Stimulated activated CD4-positive, alpha-beta T cell treated with anti-CD3 and anti-CD28 coated beads, Interleukin-1b, Interleukin-23, amount 100 ng/mL, for 48 hours (primary cell): ENCODE measurements around the gene TNFRSF13B.
"Not testable (repeated sequence)": the region's sequence is repeated elsewhere in the genome, so short reads cannot be mapped to it uniquely, and the experiment has no call there.

Experiments used
- DNase-seq: peaks from one replicate; pipeline ENCODE4 v3.0.0-alpha.2; 2020

Gene TNFRSF13B

GRCh38 chr17:16906680-16907079 lies 65.2 kb downstream of the TNFRSF13B start:
- no peak for DNase-seq

- no peak for DNase-seq
These were observed 66.2 kb downstream of the TNFRSF13B start for GRCh38 chr17:16905593-16906191.

- DNase-seq, result not testable (repeated sequence)
These were observed 68.8 kb downstream of the TNFRSF13B start for GRCh38 chr17:16903070-16903469.

GRCh38 chr17:16900288-16900882 lies 71.5 kb downstream of the TNFRSF13B start:
- no peak for DNase-seq

GRCh38 chr17:16897211-16897896 lies 74.6 kb downstream of the TNFRSF13B start:
- not testable (repeated sequence) for DNase-seq

- DNase-seq, result not testable (repeated sequence)
These were observed 75.7 kb downstream of the TNFRSF13B start for GRCh38 chr17:16896235-16896634.

- DNase-seq, result not testable (repeated sequence)
These were observed 78.4 kb downstream of the TNFRSF13B start for GRCh38 chr17:16893527-16893926.

- DNase-seq, result not testable (repeated sequence)
These were observed 79.0 kb downstream of the TNFRSF13B start for GRCh38 chr17:16892876-16893454.

GRCh38 chr17:16889088-16889465 lies 82.8 kb downstream of the TNFRSF13B start:
- DNase-seq, result no peak
